CD4-positive, alpha-beta T cell treated with Interleukin-15 for 1 hour (primary cell): ENCODE results near the gene CEP170B.

Experiments used
- DNase-seq: peaks from one replicate; pipeline ENCODE4 v3.0.0-alpha.2; 2020

CEP170B gene

GRCh38 chr14:104868060-104868740 lies 3.1 kb downstream of the CEP170B start:
- DNase-seq = no peak

GRCh38 chr14:104868811-104869572 lies 3.9 kb downstream of the CEP170B start:
- DNase-seq = no peak

- DNase-seq = no peak
Observed at GRCh38 chr14:104869669-104870367, 4.8 kb downstream of the CEP170B start.

- no peak for DNase-seq
Observed at GRCh38 chr14:104870368-104871144, 5.5 kb downstream of the CEP170B start.

- DNase-seq = no peak
Observed at GRCh38 chr14:104871145-104871655, 6.1 kb downstream of the CEP170B start.

- no peak for DNase-seq
Observed at GRCh38 chr14:104871656-104872468, 6.8 kb downstream of the CEP170B start.

- DNase-seq = no peak
Observed at GRCh38 chr14:104872469-104873341, 7.6 kb downstream of the CEP170B start.

GRCh38 chr14:104873380-104874055 lies 8.4 kb downstream of the CEP170B start:
- no peak for DNase-seq

- DNase-seq = no peak
Observed at GRCh38 chr14:104874110-104874531, 9.1 kb downstream of the CEP170B start.

GRCh38 chr14:104874571-104875411 lies 9.7 kb downstream of the CEP170B start:
- DNase-seq = no peak

- no peak for DNase-seq
Observed at GRCh38 chr14:104875412-104875751, 10.3 kb downstream of the CEP170B start.

- DNase-seq = no peak
Observed at GRCh38 chr14:104875811-104876210, 10.7 kb downstream of the CEP170B start.

- no peak for DNase-seq
Observed at GRCh38 chr14:104876251-104876699, 11.2 kb downstream of the CEP170B start.

GRCh38 chr14:104877066-104877805 lies 12.2 kb downstream of the CEP170B start:
- no peak for DNase-seq

- no peak for DNase-seq
Observed at GRCh38 chr14:104877806-104878550, 12.9 kb downstream of the CEP170B start.

- DNase-seq = no peak
Observed at GRCh38 chr14:104878582-104878981, 13.5 kb downstream of the CEP170B start.

GRCh38 chr14:104879201-104879982 lies 14.3 kb downstream of the CEP170B start:
- DNase-seq = no peak
